SK-N-SH (cell line): ENCODE measurements around the gene SLC17A3. TPM values are rescaled to one million over a fixed set of nuclear protein-coding genes. Genes with fewer than 3 reads are reported as not detected.

Experiments
- CTCF ChIA-PET: fragments of 300-600, 350-600 bp; formaldehyde crosslinking; extraction: SDS; loops from one replicate; lab custom pipeline; 2021; lab: Yijun Ruan, JAX
- POLR2A ChIA-PET: fragments of 350-600 bp; sonication (Branson Sonifier 250); formaldehyde crosslinking; extraction: SDS; loops from one replicate; lab custom pipeline; 2020; ENCODE audit warnings: antibody characterized with exemption, inconsistent platforms; lab: Yijun Ruan, JAX
- DNase-seq: peaks from one replicate; pipeline ENCODE4 v3.0.0; 2012
- H2AFZ ChIP-seq: fragments of 200-600 bp; sonication (generic); 2 replicates; pipeline ENCODE4 v1.8.1; 2016; ENCODE audit warnings: antibody characterized with exemption, mild to moderate bottlenecking, low read depth
- H3F3A ChIP-seq: fragments of 200-600 bp; sonication (generic); replicated peaks from 2 replicates; pipeline ENCODE3; 2016; ENCODE audit warnings: antibody characterized with exemption, mild to moderate bottlenecking; ENCODE audit not compliant: insufficient read depth
- H3K27ac ChIP-seq, 2 experiments: fragments of 200-500 bp in 1 of 2; fragments of 200-600 bp in 1 of 2; sonication (Bioruptor generic) in 1 of 2; sonication (generic), shearing (Covaris generic) in 1 of 2; 2 replicates each; pipeline versions ENCODE4 v1.5.1 to v1.6.1; 2014 to 2016; ENCODE audit warnings: low read depth in 2 of 2, inconsistent platforms in 1 of 2, low read length in 1 of 2, mild to moderate bottlenecking in 1 of 2, mixed read lengths in 1 of 2
- H3K27me3 ChIP-seq: fragments of 200-600 bp; sonication (generic), shearing (Covaris generic); 2 replicates; pipeline ENCODE4 v1.6.1; 2016; ENCODE audit warnings: mixed run types; ENCODE audit not compliant: insufficient read depth
- H3K36me3 ChIP-seq, 2 experiments: fragments of 200-500 bp in 1 of 2; fragments of 200-600 bp in 1 of 2; sonication (Bioruptor generic) in 1 of 2; sonication (generic) in 1 of 2; replicated peaks in 1 of 2; 2 replicates each; pipeline versions ENCODE3 to v1.5.1; 2014 to 2016; ENCODE audit warnings: low read length in 1 of 2, mild to moderate bottlenecking in 1 of 2; ENCODE audit not compliant: insufficient read depth in 2 of 2, control insufficient read depth in 1 of 2
- H3K4me1 ChIP-seq, 2 experiments: fragments of 200-500 bp in 1 of 2; fragments of 200-600 bp in 1 of 2; sonication (Bioruptor generic) in 1 of 2; sonication (generic), shearing (Covaris generic) in 1 of 2; 2 replicates each; pipeline versions ENCODE4 v1.5.1 to v1.6.1; 2014 to 2016; ENCODE audit warnings: low read depth in 1 of 2, low read length in 1 of 2, mixed run types in 1 of 2; ENCODE audit not compliant: insufficient read depth in 2 of 2, control insufficient read depth in 1 of 2
- H3K4me2 ChIP-seq: fragments of 200-600 bp; sonication (generic), shearing (Covaris generic); 2 replicates; pipeline ENCODE4 v1.6.1; 2017; ENCODE audit warnings: mixed run types
- H3K4me3 ChIP-seq, 2 experiments: fragments of 200-500 bp in 1 of 2; fragments of 200-600 bp in 1 of 2; sonication (Bioruptor generic) in 1 of 2; sonication (generic), shearing (Covaris generic) in 1 of 2; 2 replicates each; pipeline versions ENCODE4 v1.5.1 to v1.8.1; 2014 to 2016; ENCODE audit warnings: low read depth in 2 of 2, inconsistent platforms in 1 of 2, low read length in 1 of 2, mild to moderate bottlenecking in 1 of 2, mixed read lengths in 1 of 2, moderate library complexity in 1 of 2
- H3K79me2 ChIP-seq: fragments of 200-600 bp; sonication (generic); 2 replicates; pipeline ENCODE4 v1.8.1; 2017; ENCODE audit warnings: mild to moderate bottlenecking; ENCODE audit not compliant: insufficient read depth
- H3K9ac ChIP-seq: fragments of 200-600 bp; sonication (generic); 2 replicates; pipeline ENCODE4 v1.6.1; 2017; ENCODE audit warnings: mixed run types
- H3K9me2 ChIP-seq: fragments of 200-600 bp; sonication (generic); 2 replicates; pipeline ENCODE4 v1.6.1; 2017; ENCODE audit warnings: mixed run types
- H3K9me3 ChIP-seq: fragments of 200-600 bp; sonication (generic); 2 replicates; pipeline ENCODE4 v1.6.1; 2017; ENCODE audit warnings: mixed run types, mild to moderate bottlenecking, moderate library complexity
- H4K20me1 ChIP-seq: fragments of 200-600 bp; sonication (generic); 2 replicates; pipeline ENCODE4 v1.6.1; 2017; ENCODE audit warnings: mild to moderate bottlenecking, mixed run types; ENCODE audit not compliant: insufficient read depth
- CHD2 ChIP-seq: fragments of 150-350 bp; IDR thresholded peaks from 2 replicates; pipeline ENCODE4 v1.6.1; 2018; ENCODE audit warnings: low read length; ENCODE audit not compliant: partially characterized antibody
- CTCF ChIP-seq: fragments of 200-600 bp; sonication (generic); IDR thresholded peaks from 2 replicates; pipeline ENCODE4 v1.6.1; 2017; ENCODE audit warnings: antibody characterized with exemption, mild to moderate bottlenecking, moderate library complexity
- EP300 ChIP-seq, 2 experiments: IDR thresholded peaks; 2 replicates each; pipeline versions ENCODE4 v1.4.0 to v1.6.1; 2012; ENCODE audit warnings: borderline replicate concordance in 1 of 2, low read depth in 1 of 2, low read length in 1 of 2
- EZH2phosphoT487 ChIP-seq: fragments of 200-600 bp; sonication (generic); IDR thresholded peaks from 2 replicates; pipeline ENCODE4 v1.6.1; 2017; ENCODE audit warnings: low read depth, mixed run types, mild to moderate bottlenecking, antibody characterized with exemption, moderate library complexity, borderline replicate concordance
- FOXM1 ChIP-seq: IDR thresholded peaks from 2 replicates; pipeline ENCODE4 v1.4.0; 2012; ENCODE audit warnings: low read depth, mild to moderate bottlenecking
- IRF3 ChIP-seq: fragments of 150-350 bp; IDR thresholded peaks from 2 replicates; pipeline ENCODE4 v1.6.1; 2016; ENCODE audit warnings: mild to moderate bottlenecking, low read depth, low read length
- JUND ChIP-seq: IDR thresholded peaks from 2 replicates; pipeline ENCODE4 v1.4.0; 2012
- MAX ChIP-seq: IDR thresholded peaks from 2 replicates; pipeline ENCODE4 v1.4.0; 2012; ENCODE audit warnings: low read depth
- MXI1 ChIP-seq: IDR thresholded peaks from 2 replicates; pipeline ENCODE4 v1.6.1; 2012; ENCODE audit warnings: mild to moderate bottlenecking, low read depth, low read length, improper control_type of control experiment
- NFIC ChIP-seq: IDR thresholded peaks from 2 replicates; pipeline ENCODE4 v1.4.0; 2012; ENCODE audit warnings: borderline replicate concordance
- NRF1 ChIP-seq: IDR thresholded peaks from 2 replicates; pipeline ENCODE4 v1.6.1; 2012; ENCODE audit warnings: low read depth, mild to moderate bottlenecking, low read length
- PBX3 ChIP-seq: IDR thresholded peaks from 2 replicates; pipeline ENCODE4; 2012
- POLR2AphosphoS5 ChIP-seq: IDR thresholded peaks from 2 replicates; pipeline ENCODE4 v1.6.1; 2012; ENCODE audit warnings: low read depth, low read length
- RFX5 ChIP-seq: IDR thresholded peaks from 2 replicates; pipeline ENCODE4 v1.6.1; 2012; ENCODE audit warnings: mild to moderate bottlenecking, improper control_type of control experiment, low read length
- RXRA ChIP-seq: IDR thresholded peaks from 2 replicates; pipeline ENCODE4 v1.4.0; 2012; ENCODE audit warnings: low read depth, mild to moderate bottlenecking, borderline replicate concordance
- SMC3 ChIP-seq: IDR thresholded peaks from 2 replicates; pipeline ENCODE4 v1.6.1; 2012; ENCODE audit warnings: low read depth, low read length, improper control_type of control experiment
- TEAD4 ChIP-seq: IDR thresholded peaks from 2 replicates; pipeline ENCODE4 v1.4.0; 2012; ENCODE audit warnings: mild to moderate bottlenecking, borderline replicate concordance; ENCODE audit not compliant: insufficient read depth
- USF2 ChIP-seq: fragments of 150-350 bp; IDR thresholded peaks from 2 replicates; pipeline ENCODE4 v1.6.1; 2017; ENCODE audit warnings: antibody characterized with exemption, low read length, low read depth, borderline replicate concordance
- YY1 ChIP-seq: IDR thresholded peaks from 2 replicates; pipeline ENCODE4 v1.4.0; 2012; ENCODE audit warnings: low read depth, mild to moderate bottlenecking
- WGBS: methylation state at CpG from one replicate; pipeline ENCODE4 v1.1.6; 2017; ENCODE audit warnings: low lambda C conversion rate; 5-methylcytosine and 5-hydroxymethylcytosine counted together
- polyA plus RNA-seq, 3 experiments: library from polyadenylated mRNA; depleted of rRNA; stranded (reverse); fragments of >200 nt; gene quantifications; 2 replicates each; pipeline ENCODE4 v1.2.3, GENCODE V29; 2012

The SLC17A3 gene
- polyA plus RNA-seq, 1 of the 3 experiments (the other 2 are of a cell fraction), result not detected

DNA sequence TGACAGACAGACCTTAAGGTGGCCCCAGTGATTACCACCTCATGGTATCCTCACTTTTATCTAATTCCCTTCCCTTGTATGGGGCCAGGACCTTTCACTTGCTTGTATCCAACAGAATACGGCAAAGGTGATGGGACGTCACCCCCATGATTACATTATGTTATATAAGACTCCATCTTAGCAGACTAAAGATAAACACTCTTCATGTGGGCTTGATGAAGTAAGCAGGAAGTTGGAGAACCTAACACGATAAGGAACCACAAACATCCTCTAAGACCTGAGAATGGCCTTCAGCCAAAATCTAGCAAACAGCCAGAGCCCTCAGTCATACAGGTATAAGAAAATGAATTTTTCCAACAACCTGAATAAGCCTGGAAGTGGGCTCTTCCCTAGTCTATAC, 8.0 kb downstream of the SLC17A3 start:
- 46% methylated on average over 3 of the region's 3 CpGs for WGBS
- DNase-seq, result no peak
- Histone ChIP-seq H3K79me2 (no peaks in the 10 kb centered on the region), H3K9me3 (no peaks in the 10 kb centered on the region), H3K36me3 (no peaks in the 10 kb centered on the region), H3K27me3 (no peaks in the 10 kb centered on the region), H3F3A (no peaks in the 10 kb centered on the region), H3K9ac (no peak overlapping the region), H3K4me2 (no peak overlapping the region), H3K4me3 (no peak overlapping the region), H4K20me1 (no peaks in the 10 kb centered on the region), H3K9me2 (no peaks in the 10 kb centered on the region), H3K27ac (no peak overlapping the region), H2AFZ (no peak overlapping the region), H3K4me1 (no peaks in the 10 kb centered on the region)
- TF ChIP-seq IRF3, result no peak
- TF ChIP-seq RFX5, result no peak
- TF ChIP-seq CHD2, result no peak
- TF ChIP-seq YY1, result no peak
- TF ChIP-seq USF2, result no peak
- TF ChIP-seq EP300 (IDR thresholded peaks at IDR 0.05; ENCODE audit: borderline replicate concordance in 1 of 2, low read depth in 1 of 2, low read length in 1 of 2), result no peak
- no peak for TF ChIP-seq NFIC
- no peak for TF ChIP-seq MXI1
- TF ChIP-seq RXRA, result no peak
- no peak for TF ChIP-seq TEAD4
- TF ChIP-seq JUND, result no peak
- no peak for TF ChIP-seq FOXM1
- no peak for TF ChIP-seq MAX
- no peak for TF ChIP-seq EZH2phosphoT487
- TF ChIP-seq PBX3, result no peak
- no peak for TF ChIP-seq SMC3
- no peak for TF ChIP-seq POLR2AphosphoS5
- no peak for TF ChIP-seq CTCF
- TF ChIP-seq NRF1, result no peak
- POLR2A ChIA-PET, result no interaction called here
- CTCF ChIA-PET, result no interaction called here
